Measurements from ENCODE around the gene HYAL2.
A peak's percentile ranks its signal among the peaks of the same experiment; 100 is the strongest.
"Not testable (repeated sequence)": the region's sequence is repeated elsewhere in the genome, so short reads cannot be mapped to it uniquely, and the experiment has no call there.

HYAL2 gene

DNA sequence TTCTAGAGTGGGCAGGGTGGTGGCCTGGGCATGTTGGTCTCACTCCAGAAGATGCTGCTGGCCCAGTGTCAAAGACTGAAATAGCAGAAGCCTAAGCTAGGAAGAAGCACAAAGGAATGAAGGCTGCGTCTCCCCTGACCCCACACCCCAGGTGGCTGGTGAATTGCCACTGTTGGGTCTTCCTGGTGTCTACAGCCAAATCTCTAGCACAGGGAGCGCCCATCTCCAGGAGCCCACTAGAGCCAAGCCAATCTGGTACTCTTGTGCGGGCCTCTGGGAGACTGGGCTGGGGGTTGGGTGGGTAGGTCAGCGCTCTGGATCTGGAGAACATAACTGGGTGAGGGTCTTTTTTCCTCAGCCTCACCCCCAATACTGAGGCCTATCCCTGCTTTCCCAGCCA lies 4.6 kb upstream of the HYAL2 start:
- DNase-seq: no peak

DNA sequence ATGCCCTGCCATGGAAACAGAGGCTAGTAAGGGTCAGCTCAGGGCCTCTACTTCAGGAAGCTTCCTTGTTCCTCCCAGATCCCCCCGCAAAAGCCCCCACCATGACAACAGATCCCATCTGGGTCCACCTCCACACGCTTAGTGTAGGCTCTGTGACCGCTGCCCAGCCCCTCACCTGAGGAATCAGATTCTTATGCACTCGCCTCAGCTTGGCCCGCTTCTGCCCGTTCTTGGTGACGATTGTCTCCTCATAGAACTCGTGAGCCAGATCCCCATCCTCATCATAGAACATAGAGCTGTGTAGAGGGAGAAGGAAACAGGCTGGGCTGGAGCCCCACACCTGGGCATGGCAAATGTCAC lies 3.6 kb upstream of the HYAL2 start:
- no peak for DNase-seq

DNA sequence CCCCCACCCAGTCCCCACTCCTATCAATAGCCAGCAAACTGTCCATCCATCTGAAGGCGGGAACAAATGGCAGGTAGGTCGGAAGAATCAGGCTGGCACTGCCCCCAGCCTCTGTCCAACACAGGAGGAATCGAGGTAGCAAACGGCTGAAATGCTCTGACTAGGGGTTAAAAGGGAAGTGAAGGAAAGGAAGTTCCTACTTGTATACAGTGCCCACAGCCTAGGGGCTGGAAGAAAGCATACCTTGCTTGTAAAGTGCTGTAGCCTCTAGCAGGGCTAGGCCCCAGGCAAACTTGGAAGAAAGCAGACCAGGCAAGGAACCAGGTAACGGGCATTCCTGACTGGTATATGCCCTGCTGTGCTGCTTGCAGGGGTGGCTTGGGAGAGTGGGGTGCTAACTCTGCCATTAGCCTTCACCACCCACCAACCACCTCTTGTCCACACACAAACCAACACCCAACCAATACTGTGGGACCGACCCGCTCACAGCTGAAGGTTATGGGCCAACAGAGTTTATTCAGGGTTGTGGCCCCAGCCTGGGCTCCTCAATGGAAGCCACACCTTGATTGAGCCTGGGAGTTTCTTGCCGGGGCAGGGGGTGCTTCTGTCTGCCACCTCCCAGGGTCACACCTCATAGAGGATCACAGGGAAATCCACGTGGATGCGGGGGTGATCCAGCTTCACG lies 3.1 kb upstream of the HYAL2 start:
- DNase-seq: no peak

DNA sequence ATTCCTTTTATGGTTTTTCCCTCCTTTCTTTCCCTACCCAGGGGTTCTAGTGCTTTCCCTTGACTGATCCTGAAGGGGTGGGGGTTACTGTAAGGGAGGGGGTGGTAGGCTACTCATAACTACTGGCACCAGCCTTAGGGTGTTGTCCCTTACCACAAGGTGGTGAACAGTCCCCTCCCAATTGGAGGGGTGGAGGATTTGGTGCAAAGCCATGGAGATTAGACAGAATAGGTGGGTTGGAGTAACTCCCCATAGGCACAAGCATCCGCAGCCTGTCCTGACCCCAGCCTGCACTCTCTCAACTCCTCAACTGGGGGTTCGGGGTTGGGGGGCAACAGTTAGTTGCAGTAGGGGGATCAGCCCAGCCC lies 2.6 kb upstream of the HYAL2 start:
- DNase-seq: no peak

DNA sequence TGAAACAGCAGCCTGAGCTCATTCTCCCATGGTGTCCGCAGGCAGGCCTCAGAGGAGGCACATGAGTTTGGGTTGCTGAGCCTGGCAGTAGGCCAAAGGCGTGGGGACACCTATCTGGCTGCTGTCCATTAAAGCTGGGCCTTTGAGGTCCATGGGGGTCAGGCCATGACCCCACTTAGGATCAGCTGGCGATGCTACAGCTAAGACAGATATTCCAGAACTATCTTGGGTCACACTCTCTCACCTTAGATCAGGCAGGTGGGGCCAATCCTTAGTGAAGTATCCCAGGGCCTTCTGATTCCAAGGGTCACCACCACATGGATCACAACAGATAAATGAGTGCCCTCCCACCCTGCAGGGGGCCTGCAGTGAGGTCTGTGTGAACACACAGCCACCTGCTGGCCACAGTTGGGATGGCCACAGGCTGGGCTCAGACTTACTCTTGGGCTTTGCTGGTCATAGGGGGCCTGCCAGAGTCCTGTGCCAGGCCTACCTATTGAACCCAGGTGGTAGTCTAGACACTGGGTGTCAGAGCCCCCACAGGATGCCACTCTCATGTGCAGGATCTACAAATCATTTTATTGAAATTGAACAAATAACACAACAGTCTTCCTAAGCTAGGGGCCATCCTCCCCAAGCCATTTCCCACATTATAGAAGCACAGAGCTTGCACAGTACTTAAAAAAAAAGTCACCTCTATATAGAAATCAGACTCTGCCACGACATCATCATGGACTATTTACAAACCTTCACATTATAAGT lies 2.0 kb upstream of the HYAL2 start:
- DNase-seq: no peak

DNA sequence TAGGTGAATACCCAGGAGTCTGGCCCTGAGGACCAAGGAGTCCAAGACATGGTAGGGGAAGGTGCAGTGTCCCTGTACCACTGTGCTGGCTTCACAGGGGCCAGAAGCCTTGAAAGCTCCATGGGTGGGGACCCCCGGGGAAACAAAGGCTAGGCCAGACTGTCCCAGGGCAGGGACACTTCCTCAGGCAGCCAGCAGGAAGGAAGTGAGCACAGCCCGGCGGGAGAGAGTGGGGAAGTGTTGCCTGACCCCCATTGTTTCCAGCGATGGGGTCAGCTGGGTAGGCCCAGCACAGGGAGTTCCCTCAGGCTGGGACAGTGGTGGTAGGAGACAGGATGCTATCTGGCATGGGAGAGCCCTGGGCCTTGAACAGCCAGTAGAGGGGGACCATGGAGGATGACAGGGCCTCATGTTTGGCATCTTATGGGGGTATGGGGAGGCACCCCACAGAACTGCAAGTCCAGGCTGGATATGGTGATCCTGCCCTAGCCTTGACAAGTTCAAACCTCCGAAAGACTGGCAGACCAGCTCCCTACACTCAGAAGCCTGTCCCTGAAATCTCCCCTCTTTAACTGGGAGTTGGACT lies 1.2 kb upstream of the HYAL2 start:
- DNase-seq: no peak

DNA sequence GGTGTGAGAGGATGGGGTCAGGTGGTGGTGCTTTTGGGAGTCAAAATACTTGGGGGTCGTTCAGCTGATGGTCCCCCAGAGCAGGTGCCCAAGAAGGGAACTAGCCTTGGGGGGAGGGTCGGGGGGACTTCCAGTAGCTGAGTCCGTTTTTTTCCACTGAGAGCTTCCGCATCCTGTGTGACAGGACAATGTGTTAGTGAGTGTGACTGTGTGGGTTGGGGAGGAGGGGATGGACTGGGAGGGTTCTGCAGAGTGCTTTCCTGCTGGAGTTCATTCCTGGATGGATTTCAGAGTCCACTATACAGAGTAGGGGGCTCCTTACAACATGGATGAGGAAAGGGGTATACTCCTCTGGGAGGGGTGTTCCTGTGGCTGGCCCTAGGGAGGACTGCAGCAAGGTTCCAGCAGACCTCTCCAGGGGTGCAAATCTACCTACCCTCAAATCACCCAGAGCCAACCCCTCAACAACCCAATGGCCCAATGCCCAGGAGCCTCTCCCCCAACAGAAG lies 601 bp upstream of the HYAL2 start:
- DNase-seq: no peak

DNA sequence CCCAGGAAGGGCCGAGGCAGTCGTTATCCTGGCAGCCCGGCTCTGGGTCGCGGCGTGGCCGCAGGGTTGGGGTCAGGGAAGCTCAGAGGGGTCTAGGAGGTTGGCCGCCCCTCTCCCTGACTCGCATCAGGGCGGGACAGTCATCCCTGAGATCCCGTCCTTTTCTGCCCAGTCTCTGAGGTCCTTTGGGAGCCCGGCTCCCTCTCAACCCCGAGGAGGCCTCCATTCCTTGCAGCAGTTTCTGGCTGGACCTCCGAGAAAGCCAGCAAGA lies 495 bp downstream of the HYAL2 start:
- DNase-seq: no peak

DNA sequence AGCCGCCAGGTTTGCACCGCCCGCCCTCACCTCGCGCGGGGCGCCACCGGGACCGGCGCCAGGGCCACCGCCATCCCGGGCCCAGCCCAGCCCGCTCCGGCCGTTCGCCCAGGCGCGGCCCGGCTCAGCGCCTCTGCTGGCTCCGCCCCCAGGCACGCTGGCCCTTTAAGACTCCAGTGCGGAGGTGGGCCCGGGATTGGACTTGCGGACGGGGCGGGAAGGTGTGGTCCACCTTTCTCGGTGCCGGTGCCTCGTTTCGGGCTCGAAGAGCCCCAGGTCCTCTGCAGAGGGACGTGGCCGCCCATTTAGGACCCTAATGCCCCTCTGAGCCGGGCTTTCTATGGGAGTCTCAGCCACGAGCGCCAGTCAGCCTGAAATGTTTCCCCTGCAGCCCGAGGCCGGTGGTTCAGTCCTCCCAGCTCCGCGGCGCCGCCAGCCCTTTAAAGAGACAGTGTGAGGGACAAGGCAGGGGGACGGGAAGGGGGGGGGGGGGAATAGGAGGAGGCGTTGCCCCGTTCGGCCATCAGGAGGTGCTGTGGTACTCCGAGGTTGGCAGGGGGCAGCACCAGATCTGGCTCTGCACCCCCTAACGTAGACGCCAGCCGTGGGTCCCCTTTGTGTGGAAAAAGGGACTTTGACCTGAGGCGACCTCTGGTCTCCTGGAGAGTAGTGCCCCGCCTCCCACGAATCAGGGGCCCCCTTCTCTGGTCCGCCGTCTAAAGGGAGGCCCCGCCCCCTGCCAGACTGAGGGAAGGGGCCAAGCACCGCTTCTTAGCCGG lies 1.0 kb downstream of the HYAL2 start:
- DNase-seq: peak; percentile 54

DNA sequence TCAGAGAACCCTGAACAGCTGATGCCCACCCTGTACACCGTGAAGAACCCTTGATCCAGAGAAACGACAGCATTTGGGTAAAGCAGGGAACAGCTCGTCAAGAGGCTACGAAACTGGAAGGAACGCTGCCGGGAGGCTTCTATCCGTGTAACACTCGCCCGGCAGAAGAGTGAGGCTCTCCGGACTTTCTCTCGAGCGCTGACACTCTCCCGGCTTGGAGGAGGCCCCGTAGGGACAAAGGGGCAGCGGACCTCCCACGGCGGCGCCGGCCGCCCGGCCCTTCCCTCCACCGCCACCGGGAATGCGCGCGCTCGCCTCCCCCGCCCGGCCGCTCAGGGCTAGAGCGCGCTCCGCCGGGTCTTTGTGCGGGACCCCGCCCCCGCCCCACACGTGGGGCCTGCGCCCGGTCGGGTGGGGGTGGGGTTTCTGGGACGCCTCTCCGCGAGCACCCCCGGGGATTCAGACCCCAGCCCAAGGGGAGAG lies 1.7 kb downstream of the HYAL2 start:
- no peak for DNase-seq

DNA sequence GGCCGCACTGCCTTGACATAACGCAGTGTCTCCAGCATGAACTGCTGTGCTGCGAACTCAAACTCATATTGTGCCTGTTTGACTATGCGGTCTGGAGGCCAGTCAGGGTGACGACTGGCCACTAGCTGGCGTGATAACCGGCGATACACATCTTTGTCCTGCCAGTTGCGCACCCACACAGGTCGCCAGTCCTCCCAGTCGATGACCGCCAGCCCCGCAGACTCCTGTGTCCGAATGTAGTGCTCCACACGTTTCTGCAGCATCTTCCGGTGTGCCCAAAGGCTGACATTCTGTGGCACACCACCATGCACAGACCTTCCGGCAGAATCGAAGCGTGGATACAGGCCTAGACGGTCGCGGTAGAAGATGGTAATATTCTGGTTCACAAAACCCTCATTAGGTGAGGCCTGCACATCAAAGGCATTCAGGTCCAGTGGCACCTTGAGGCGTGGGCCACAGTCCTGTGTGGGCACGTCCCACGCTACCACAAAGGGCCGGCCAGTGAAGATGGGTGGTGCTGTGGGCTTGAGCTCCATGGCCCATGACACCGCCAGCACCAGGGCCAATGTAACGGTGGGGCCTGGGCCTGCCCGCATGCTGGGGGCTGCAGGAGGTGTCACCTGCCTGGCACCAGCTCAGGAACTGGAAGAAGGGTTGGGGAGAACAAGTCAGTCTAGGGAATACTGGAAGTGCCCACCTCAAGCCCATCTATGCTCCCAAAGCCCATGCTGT lies 2.5 kb downstream of the HYAL2 start:
- no peak for DNase-seq

DNA sequence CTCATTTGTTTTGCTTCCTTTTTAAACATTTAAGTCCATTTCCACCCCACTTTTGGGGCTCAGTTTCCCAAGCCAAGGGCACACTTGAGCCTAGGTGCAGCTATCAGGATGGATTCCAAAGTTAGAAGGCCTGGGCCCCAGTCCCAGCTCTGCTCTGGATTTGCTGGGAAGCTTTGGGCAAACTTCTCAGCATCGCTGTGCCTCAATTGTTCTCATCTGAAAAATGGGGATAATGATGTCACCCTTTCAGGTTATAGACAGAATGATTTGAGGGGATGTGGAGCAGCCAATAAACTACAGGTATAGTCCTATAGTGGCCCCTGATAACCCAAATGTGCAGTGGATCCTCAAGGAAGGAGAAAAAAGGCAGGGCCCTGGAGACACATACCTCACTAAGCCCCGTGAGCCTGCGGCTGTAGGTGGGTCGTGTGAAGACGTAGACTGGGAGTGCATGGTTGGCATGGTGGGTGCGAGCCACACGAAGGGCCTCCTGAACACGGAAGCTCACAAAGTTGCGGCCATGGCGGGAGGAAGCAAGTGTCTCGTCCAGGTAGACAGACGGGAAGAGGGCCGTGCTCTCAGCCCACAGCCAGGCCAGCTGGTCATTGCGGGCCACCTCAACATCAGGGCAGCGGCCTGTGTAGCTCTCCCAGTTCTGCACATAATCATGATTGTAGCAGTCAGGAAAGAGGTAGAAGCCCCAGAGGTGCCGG lies 3.2 kb downstream of the HYAL2 start:
- DNase-seq: no peak

DNA sequence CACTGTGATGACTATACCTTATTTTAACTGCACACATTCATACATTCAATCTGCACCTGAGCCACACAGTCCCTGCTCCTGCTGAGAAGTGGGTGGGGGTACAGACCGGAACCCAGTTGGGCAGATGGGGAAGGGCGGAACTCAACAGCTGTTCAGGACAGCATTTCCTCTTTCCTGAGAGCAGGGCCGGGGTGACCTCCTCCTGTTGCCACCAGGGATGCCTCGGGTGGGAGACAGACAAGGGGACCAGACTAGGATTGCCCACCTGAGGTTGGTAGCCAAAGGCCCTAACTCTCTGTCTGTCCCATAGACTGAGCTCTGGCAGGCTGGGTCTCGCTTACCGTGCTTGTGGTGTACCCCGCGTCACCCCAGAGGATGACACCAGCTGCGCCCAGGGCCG lies 3.9 kb downstream of the HYAL2 start:
- no peak for DNase-seq

DNA sequence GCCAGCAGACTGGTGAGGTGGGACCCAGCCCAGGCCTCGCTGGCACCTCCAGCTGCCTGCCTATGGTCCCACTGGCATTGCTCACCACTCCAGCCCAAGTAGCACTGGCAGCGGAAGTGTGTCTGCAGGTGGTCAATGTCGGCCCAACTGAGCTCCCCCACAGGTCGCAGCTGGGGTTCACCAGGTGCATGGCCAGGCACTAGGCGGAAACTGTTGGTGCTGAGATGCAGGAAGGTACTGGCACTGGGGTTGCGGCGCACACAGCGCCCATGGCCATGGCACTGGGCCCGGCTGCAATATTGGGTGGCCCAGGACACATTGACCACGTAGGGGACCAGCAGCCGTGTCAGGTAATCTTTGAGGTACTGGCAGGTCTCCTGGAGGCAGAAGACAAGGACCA lies 4.4 kb downstream of the HYAL2 start:
- no peak for DNase-seq

DNA sequence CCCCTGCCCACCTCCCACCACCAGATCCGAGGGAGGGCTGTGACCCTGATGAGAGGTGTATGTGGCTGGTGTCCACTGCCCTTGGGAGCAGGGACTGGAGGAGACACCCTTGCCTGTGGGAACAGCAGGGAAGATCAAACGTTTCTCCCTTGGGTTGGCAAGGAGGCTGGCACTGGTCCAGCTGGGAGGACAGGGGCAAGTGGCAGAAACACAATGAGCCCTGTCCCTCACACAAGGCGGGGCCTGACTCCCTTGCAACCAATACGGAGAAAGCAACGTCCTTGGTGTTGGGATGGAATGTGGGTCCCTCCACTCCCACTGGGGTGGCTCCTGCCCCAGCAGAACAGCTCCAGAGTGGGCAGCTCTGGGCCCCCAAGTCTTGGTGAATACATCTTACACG lies 5.2 kb downstream of the HYAL2 start:
- no peak for DNase-seq

DNA sequence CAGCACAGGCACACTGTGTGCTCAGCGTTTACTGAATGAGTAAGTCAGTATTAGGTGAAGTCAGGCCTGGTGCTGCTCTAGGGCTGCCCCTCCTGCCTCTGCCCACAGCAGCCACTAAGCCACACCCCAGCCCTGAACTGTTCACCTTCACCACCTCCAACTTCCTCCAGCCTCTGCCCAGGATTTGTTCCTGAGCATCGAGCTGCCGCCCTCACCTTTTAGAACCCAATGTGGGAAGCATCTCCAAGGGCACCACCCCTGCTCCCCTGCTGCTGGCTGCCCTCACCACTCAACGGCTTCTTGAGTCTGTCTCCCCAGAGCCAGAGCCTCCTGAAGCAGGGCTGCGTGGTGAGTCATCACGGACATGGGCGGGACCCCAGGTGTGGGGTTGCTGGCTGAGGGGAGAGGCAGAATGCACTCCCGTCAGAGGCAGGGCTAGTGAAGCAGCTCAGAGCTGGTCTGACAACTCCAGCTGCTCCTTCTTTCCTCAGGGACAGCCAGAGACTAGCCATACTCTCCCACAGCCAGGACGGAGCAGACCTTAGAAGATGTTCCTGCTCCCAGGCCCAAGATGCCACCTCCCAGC lies 5.8 kb downstream of the HYAL2 start:
- no peak for DNase-seq

DNA sequence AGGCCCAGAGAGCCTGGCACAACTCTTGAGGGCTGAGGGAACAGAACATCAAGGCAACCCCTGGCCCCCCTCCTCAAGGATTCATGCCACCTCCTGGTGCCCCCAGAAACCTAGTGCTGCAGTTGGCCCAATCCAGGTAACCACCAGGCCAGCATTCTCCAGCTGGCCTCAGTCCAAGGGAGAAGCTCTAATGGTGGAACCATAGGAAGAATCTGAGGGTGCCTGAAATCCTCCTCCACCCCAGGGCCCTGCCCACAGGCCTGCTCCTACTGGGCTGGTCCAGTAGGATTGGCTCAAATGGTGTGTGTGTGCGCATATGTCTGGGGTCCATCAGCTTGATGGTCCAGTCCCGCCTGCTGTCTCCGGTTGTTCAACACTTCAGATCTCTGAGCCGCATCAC lies 7.7 kb downstream of the HYAL2 start:
- DNase-seq: no peak

DNA sequence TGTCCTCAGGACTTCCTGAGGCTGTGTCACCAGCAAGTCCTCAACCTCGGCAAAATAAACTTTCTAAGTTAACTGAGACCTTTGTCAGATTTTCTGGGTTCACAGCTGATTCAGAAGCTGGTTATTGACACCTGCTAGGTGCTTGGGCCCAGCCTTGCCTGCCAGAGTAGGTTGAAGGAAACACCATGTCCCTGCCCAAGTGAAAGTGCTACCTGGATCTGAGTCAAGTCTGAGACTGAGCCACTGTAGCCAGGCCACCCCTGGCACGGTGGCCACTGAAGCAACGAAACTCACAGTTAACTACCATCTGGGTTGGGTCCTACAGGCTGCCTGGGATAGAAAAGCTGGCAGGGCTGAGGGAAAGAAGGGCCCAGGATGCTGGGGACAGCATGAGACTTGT lies 8.2 kb downstream of the HYAL2 start:
- DNase-seq: no peak

DNA sequence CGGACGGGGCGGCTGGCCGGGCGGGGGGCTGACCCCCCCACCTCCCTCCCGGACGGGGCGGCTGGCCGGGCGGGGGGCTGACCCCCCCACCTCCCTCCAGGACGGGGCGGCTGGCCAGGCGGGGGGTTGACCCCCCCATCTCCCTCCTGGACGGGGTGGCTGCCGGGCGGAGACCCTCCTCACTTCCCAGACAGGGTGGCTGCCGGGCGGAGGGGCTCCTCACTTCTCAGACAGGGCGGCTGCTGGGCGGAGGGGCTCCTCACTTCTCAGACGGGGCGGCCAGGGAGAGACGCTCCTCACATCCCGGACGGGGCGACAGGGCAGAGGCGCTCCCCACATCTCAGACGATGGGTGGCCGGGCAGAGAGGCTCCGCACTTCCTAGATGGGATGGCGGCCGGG lies 10.5 kb downstream of the HYAL2 start:
- DNase-seq: not testable (repeated sequence)

DNA sequence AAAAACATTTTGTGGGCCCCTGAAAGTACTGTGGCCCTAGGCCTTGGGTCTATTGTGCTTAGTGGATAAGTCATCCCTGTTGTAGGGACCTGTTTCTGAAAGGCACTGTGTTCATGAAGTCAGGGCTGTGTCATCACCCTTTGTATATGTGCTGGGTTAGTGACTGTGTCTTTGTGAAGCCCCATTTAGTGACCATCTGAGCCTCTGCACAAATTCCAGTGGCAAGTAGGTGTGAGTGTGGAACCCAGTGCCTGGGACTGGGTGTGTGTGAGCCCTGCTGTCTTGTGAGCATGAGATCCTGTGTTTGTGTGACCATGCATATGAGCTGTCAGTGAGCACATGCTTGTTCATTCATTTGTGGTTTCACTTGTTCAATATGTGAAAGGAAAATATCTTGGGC lies 17.9 kb downstream of the HYAL2 start:
- DNase-seq: no peak

DNA sequence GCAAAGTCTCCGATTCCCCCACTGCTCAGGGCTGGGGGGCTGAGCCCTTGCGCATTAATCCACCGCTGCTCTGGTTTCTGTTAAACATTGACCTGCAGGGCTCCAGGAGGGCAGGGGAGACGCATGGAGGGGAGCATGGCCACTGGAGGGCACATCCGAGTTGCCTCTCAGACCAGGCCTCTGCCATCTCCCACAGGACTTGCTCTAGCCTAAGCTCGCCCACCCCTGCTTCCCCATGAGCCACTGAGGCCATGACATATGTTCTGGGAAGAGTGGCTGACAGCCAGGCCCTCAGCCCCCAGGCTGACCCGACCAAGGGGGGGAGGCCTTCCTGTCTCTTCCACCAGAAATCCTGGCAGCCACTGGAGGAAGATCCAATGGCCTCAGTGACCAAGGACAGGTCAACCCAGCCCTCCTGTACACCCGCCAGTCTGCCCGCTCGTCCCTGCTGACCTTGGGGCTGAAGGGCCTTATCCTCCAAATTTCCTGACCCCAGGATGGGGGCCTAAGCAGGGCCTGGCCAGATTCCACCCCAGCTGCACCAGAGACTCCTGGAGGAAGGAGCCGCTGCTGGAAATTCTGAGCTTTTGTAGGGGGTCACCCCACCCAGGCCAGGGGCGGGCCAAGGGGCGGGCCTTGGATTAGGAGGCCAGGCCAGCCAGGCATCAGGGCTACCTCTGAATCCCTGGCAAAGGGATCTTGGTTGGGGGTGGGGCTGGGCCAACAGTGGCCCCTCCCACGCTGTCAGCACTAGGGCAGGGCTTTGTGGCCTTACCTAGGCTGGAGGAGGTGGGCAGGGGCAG lies 19.3 kb downstream of the HYAL2 start, which contains the start of gene HYAL1:
Gene HYAL1 (minus strand): TSS at position 562 of the 803 bp plus-strand sequence. CDS start 618 bp downstream, outside the sequence.
- DNase-seq: no peak

Measured in DMS153 (cell line).